Endometrial microvascular endothelial cells (primary cell): ENCODE measurements around the gene KCNMB1. TPM values are rescaled to one million over a fixed set of nuclear protein-coding genes. Genes with fewer than 3 reads are reported as not detected.

Experiments
- in situ Hi-C: cut with HindIII; loops from 2 replicates; pipeline ENCODE4 v1.10.0; 2017; ENCODE audit warnings: low sequenced_read_pairs, low pct_unique_long_range_greater_than_20kb; ENCODE audit errors: inconsistent ontology term
- total RNA-seq: library from RNA; depleted of rRNA; stranded (reverse); fragments of >200 nt; gene quantifications from one replicate; pipeline ENCODE4 v1.2.3, GENCODE V29; 2015; ENCODE audit errors: inconsistent ontology term

KCNMB1 gene
- total RNA-seq, 1 donor from 2014 or later: 0.09 TPM

GRCh38 chr5:170353011-170353761, 36.0 kb downstream of the KCNMB1 start:
- in situ Hi-C loops: no loop called here

GRCh38 chr5:170348137-170348633, 41.0 kb downstream of the KCNMB1 start:
- in situ Hi-C loops: no loop called here

- in situ Hi-C loops: no loop called here
These were observed 42.1 kb downstream of the KCNMB1 start for GRCh38 chr5:170347022-170347567.

GRCh38 chr5:170345971-170346370, 43.2 kb downstream of the KCNMB1 start:
- in situ Hi-C loops: no loop called here

GRCh38 chr5:170343177-170343576, 46.0 kb downstream of the KCNMB1 start:
- in situ Hi-C loops: no loop called here

GRCh38 chr5:170342153-170342725, 46.9 kb downstream of the KCNMB1 start:
- in situ Hi-C loops: no loop called here

- in situ Hi-C loops: no loop called here
These were observed 47.6 kb downstream of the KCNMB1 start for GRCh38 chr5:170341545-170341944.

- in situ Hi-C loops: no loop called here
These were observed 49.4 kb downstream of the KCNMB1 start for GRCh38 chr5:170339780-170340167.

GRCh38 chr5:170338933-170339779, 50.0 kb downstream of the KCNMB1 start:
- in situ Hi-C loops: no loop called here

GRCh38 chr5:170338291-170338690, 50.9 kb downstream of the KCNMB1 start:
- in situ Hi-C loops: no loop called here

- in situ Hi-C loops: no loop called here
These were observed 52.0 kb downstream of the KCNMB1 start for GRCh38 chr5:170337045-170337733.

- in situ Hi-C loops: no loop called here
These were observed 53.1 kb downstream of the KCNMB1 start for GRCh38 chr5:170336065-170336464.

- in situ Hi-C loops: no loop called here
These were observed 54.5 kb downstream of the KCNMB1 start for GRCh38 chr5:170334626-170335025.

- in situ Hi-C loops: no loop called here
These were observed 55.8 kb downstream of the KCNMB1 start for GRCh38 chr5:170333161-170333910.

- in situ Hi-C loops: no loop called here
These were observed 57.1 kb downstream of the KCNMB1 start for GRCh38 chr5:170332058-170332457.

- in situ Hi-C loops: no loop called here
These were observed 58.6 kb downstream of the KCNMB1 start for GRCh38 chr5:170330568-170331054.

- in situ Hi-C loops: no loop called here
These were observed 59.6 kb downstream of the KCNMB1 start for GRCh38 chr5:170329524-170329923.

GRCh38 chr5:170327829-170328228, 61.3 kb downstream of the KCNMB1 start:
- in situ Hi-C loops: no loop called here
